GM23338 (cell line): ENCODE results near the gene OPRL1. TPM values are rescaled to one million over a fixed set of nuclear protein-coding genes. Genes with fewer than 3 reads are reported as not detected.

ENCODE experiments used
- ATAC-seq: fragments of 200-7000 bp; cut with Tn5 transposase; 3 replicates; pipeline ENCODE4 v1.9.1; 2020
- DNase-seq: peaks from one replicate; pipeline ENCODE4 v3.0.0-alpha.2; 2015; ENCODE audit warnings: low spot score
- H2AFZ ChIP-seq: fragments of 200-600 bp; sonication (generic); 2 replicates; pipeline ENCODE4 v1.8.0; 2016; ENCODE audit warnings: antibody characterized with exemption, mild to moderate bottlenecking, moderate library complexity
- H3F3A ChIP-seq: fragments of 200-600 bp; sonication (generic); replicated peaks from 2 replicates; pipeline ENCODE4 v1.8.0; 2017; ENCODE audit warnings: antibody characterized with exemption, mixed run types, low read depth
- H3K27ac ChIP-seq: fragments of 200-600 bp; sonication (generic); 2 replicates; pipeline ENCODE4 v1.6.1; 2016; ENCODE audit warnings: low read depth
- H3K27me3 ChIP-seq: fragments of 200-600 bp; sonication (generic); 2 replicates; pipeline ENCODE4 v1.8.0; 2016; ENCODE audit warnings: mild to moderate bottlenecking, mixed run types, moderate library complexity; ENCODE audit not compliant: insufficient read depth
- H3K36me3 ChIP-seq: fragments of 200-600 bp; sonication (generic); 2 replicates; pipeline ENCODE4 v1.8.0; 2016; ENCODE audit warnings: mild to moderate bottlenecking; ENCODE audit not compliant: insufficient read depth
- H3K4me1 ChIP-seq: fragments of 200-600 bp; sonication (generic); 2 replicates; pipeline ENCODE4 v1.8.0; 2016; ENCODE audit warnings: mild to moderate bottlenecking, moderate library complexity; ENCODE audit not compliant: insufficient read depth
- H3K4me2 ChIP-seq: fragments of 200-600 bp; sonication (generic); 2 replicates; pipeline ENCODE4 v1.7.1; 2017; ENCODE audit warnings: mixed run types
- H3K4me3 ChIP-seq: fragments of 200-600 bp; sonication (generic); 2 replicates; pipeline ENCODE4 v1.6.1; 2016; ENCODE audit warnings: mixed run types
- H3K79me2 ChIP-seq: fragments of 200-600 bp; sonication (generic); replicated peaks from 2 replicates; pipeline ENCODE4 v1.8.0; 2017; ENCODE audit warnings: mild to moderate bottlenecking; ENCODE audit not compliant: insufficient read depth
- H3K9me2 ChIP-seq: fragments of 200-600 bp; sonication (generic); 2 replicates; pipeline ENCODE4 v1.8.0; 2017; ENCODE audit not compliant: insufficient read depth
- H4K20me1 ChIP-seq: fragments of 200-600 bp; sonication (generic); replicated peaks from 2 replicates; pipeline ENCODE4 v1.8.0; 2017; ENCODE audit warnings: mild to moderate bottlenecking; ENCODE audit not compliant: insufficient read depth
- H3K27ac Mint-ChIP-seq: 2 replicates; pipeline ENCODE4 v1.8.0; 2020; ENCODE audit warnings: inconsistent platforms, mild to moderate bottlenecking, moderate library complexity, mixed read lengths
- H3K27me3 Mint-ChIP-seq: 3 replicates; pipeline ENCODE4 v1.8.0; 2022; ENCODE audit warnings: low read depth, mild to moderate bottlenecking, moderate library complexity, mixed read lengths, inconsistent platforms; ENCODE audit not compliant: insufficient read depth, poor library complexity
- H3K36me3 Mint-ChIP-seq: 3 replicates; pipeline ENCODE4 v1.8.0; 2021; ENCODE audit warnings: low read depth, mild to moderate bottlenecking, inconsistent platforms, moderate library complexity, mixed read lengths
- H3K4me1 Mint-ChIP-seq: 3 replicates; pipeline ENCODE4 v1.8.0; 2020; ENCODE audit warnings: mild to moderate bottlenecking, inconsistent platforms, mixed read lengths
- H3K4me3 Mint-ChIP-seq: 3 replicates; pipeline ENCODE4 v1.8.0; 2021; ENCODE audit warnings: moderate library complexity, mild to moderate bottlenecking, inconsistent platforms, mixed read lengths
- H3K9me3 Mint-ChIP-seq: 3 replicates; pipeline ENCODE4 v1.8.0; 2020; ENCODE audit warnings: moderate library complexity, mild to moderate bottlenecking, inconsistent platforms, mixed read lengths
- CTCF ChIP-seq, 2 experiments: fragments of 200-600 bp in 1 of 2; sonication (generic) in 1 of 2; conservative IDR thresholded peaks; 2 replicates each; pipeline versions ENCODE4 v1.5.1 to v1.6.1; 2016 to 2017; ENCODE audit warnings: antibody characterized with exemption in 2 of 2, low read depth in 2 of 2, mild to moderate bottlenecking in 2 of 2, moderate library complexity in 1 of 2
- ETS1 ChIP-seq: IDR thresholded peaks from 2 replicates; pipeline ENCODE4 v1.6.1; 2016; ENCODE audit warnings: antibody characterized with exemption
- JUNB ChIP-seq: IDR thresholded peaks from one replicate; pipeline ENCODE4 v1.6.1; 2016; ENCODE audit warnings: antibody characterized with exemption; ENCODE audit not compliant: unreplicated experiment
- ZNF462 ChIP-seq: fragments of 250-450 bp; sonication (Bioruptor Pico); IDR thresholded peaks from 2 replicates; pipeline ENCODE4 v1.5.0; 2020; ENCODE audit warnings: mild to moderate bottlenecking, moderate library complexity
- polyA plus RNA-seq: library from polyadenylated mRNA; unstranded; fragments of >200 nt; fragmentation: Nextera tagmentation; extraction: Ambion mirVana; gene quantifications from 2 replicates; pipeline ENCODE4 v1.2.1, GENCODE V29; 2016
- total RNA-seq: library from RNA; depleted of rRNA; stranded (reverse); fragments of >200 nt; shearing (Covaris generic); gene quantifications from 2 replicates; pipeline ENCODE4 v1.2.3, GENCODE V29; 2014

OPRL1 gene
- total and polyA plus RNA-seq, 2 experiments from 2014 or later = 0.27 to 1.1 TPM

- Histone ChIP-seq H3K27me3 (peaks cover 18% of the 10 kb centered on the region), H3K36me3 (no peaks in the 10 kb centered on the region; the same call in 1 of the 2 replicates), H3F3A (peaks cover 10% of the 10 kb centered on the region; the same call in 1 of the 2 replicates), H3K27ac (no peak overlapping the region), H3K79me2 (no peaks in the 10 kb centered on the region), H3K4me3 (no peak overlapping the region), H4K20me1 (no peaks in the 10 kb centered on the region), H3K4me2 (no peak overlapping the region), H2AFZ (no peak overlapping the region), H3K4me1 (peaks cover 21% of the 10 kb centered on the region), H3K9me2 (no peaks in the 10 kb centered on the region)
- peaks cover 19% of the 10 kb centered on the region for H3K27me3 Mint-ChIP-seq
- DNase-seq (no peak), ATAC-seq (no peak)
- H3K27ac Mint-ChIP-seq = no peak overlapping the region
- no peaks in the 10 kb centered on the region for H3K9me3 Mint-ChIP-seq
- H3K36me3 Mint-ChIP-seq = peaks cover 25% of the 10 kb centered on the region
- no peak for TF ChIP-seq ZNF462 (CRISPR knock-in tag)
- no peak for TF ChIP-seq ETS1
- no peak for TF ChIP-seq CTCF (conservative IDR thresholded peaks at IDR 0.05; ENCODE audit: low read depth in 2 of 2)
- TF ChIP-seq JUNB = no peak
- H3K4me1 Mint-ChIP-seq = peaks cover 24% of the 10 kb centered on the region
- H3K4me3 Mint-ChIP-seq = no peak overlapping the region; the same call in 2 of the 3 replicates
These were observed 45.8 kb upstream of the OPRL1 start for GRCh38 chr20:64033981-64034493.
